Choroid plexus epithelial cell (primary cell): ENCODE measurements around the gene NOX4.

Experiments
- DNase-seq: peaks from one replicate; pipeline ENCODE4 v3.0.0-alpha.2; 2010; ENCODE audit warnings: low read depth
- H3K4me3 ChIP-seq: 2 replicates; pipeline ENCODE4 v1.5.1; 2011; ENCODE audit warnings: low read depth, mild to moderate bottlenecking, control low read depth, low read length, moderate library complexity
- CTCF ChIP-seq: conservative IDR thresholded peaks from 2 replicates; pipeline ENCODE4 v1.5.1; 2011; ENCODE audit warnings: low read depth, mild to moderate bottlenecking, control low read depth, inconsistent platforms, low read length, moderate library complexity

Gene NOX4

GRCh38 chr11:89279176-89279575 lies 212.0 kb downstream of the NOX4 start:
- TF ChIP-seq CTCF: no peak
- DNase-seq: no peak
- no peak overlapping the region for H3K4me3 ChIP-seq

- TF ChIP-seq CTCF: no peak
- no peak for DNase-seq
- no peak overlapping the region for H3K4me3 ChIP-seq
Observed at GRCh38 chr11:89275966-89276365, 215.2 kb downstream of the NOX4 start.
